GM12878 (cell line): ENCODE data around the gene HSD11B1L. TPM values are rescaled to one million over a fixed set of nuclear protein-coding genes. Genes with fewer than 3 reads are reported as not detected.

ENCODE experiments used
- ATAC-seq: fragments of 200-7000 bp; cut with Tn5 transposase; 3 replicates; pipeline ENCODE4 v1.9.1; 2020; ENCODE audit warnings: mild to moderate bottlenecking, moderate library complexity
- Bru-seq: library from RNA; stranded (reverse); fragments of 400-500 nt; gene quantifications from one replicate; lab custom pipeline; 2021; lab: Mats Ljungman, UMichigan
- BruChase-seq, 2 experiments: library from RNA; stranded (reverse); fragments of 400-500 nt; gene quantifications; one replicate each; lab custom pipeline; 2021; lab: Mats Ljungman, UMichigan
- BruUV-seq: library from RNA; stranded (reverse); fragments of 400-500 nt; replicated peaks from 2 replicates; lab custom pipeline; 2021; lab: Mats Ljungman, UMichigan
- CTCF ChIA-PET: fragments of 300-600 bp; sonication (Branson Sonifier 250); formaldehyde crosslinking; extraction: SDS; loops from one replicate; lab custom pipeline; 2021; ENCODE audit warnings: inconsistent platforms; lab: Yijun Ruan, JAX
- POLR2A ChIA-PET: fragments of 350-600 bp; formaldehyde crosslinking; extraction: SDS; loops from one replicate; lab custom pipeline; 2021; ENCODE audit warnings: inconsistent platforms; lab: Charles Lee
- RAD21 ChIA-PET: fragments of 300-600 bp; sonication (Branson Sonifier 250); formaldehyde crosslinking; loops from one replicate; lab custom pipeline; 2023; ENCODE audit warnings: antibody characterized with exemption; ENCODE audit not compliant: unreplicated experiment; lab: Charles Lee
- SMC1A ChIA-PET: fragments of 300-600 bp; sonication (Branson Sonifier 250); formaldehyde crosslinking; loops from one replicate; lab custom pipeline; 2023; ENCODE audit not compliant: unreplicated experiment, uncharacterized antibody; lab: Charles Lee
- DNase-seq: peaks from one replicate; pipeline ENCODE4 v3.0.0-alpha.2; 2011; ENCODE audit warnings: low read depth, low spot score
- FAIRE-seq: peaks from 3 replicates; lab custom pipeline; 2011; peaks lifted over from hg19 to GRCh38; lab: Jason Lieb, UNC
- H2AFZ ChIP-seq: 2 replicates; pipeline ENCODE4 v1.6.0; 2011; ENCODE audit warnings: low read depth, low read length, control low read depth; ENCODE audit not compliant: control insufficient read depth
- H3K27ac ChIP-seq: 2 replicates; pipeline ENCODE4 v1.5.1; 2011; ENCODE audit warnings: control low read depth; ENCODE audit not compliant: control insufficient read depth, insufficient read depth
- H3K27me3 ChIP-seq, 2 experiments: replicated peaks in 1 of 2; 2 replicates each; pipeline versions ENCODE4 v1.6.0 to v1.6.1; 2011; ENCODE audit warnings: low read length in 1 of 2; ENCODE audit not compliant: control insufficient read depth in 2 of 2, insufficient read depth in 2 of 2
- H3K36me3 ChIP-seq, 2 experiments: 2 replicates each; pipeline ENCODE4 v1.5.1; 2011; ENCODE audit warnings: low read length in 1 of 2; ENCODE audit not compliant: control insufficient read depth in 2 of 2, insufficient read depth in 2 of 2
- H3K4me1 ChIP-seq: 2 replicates; pipeline ENCODE4 v1.6.1; 2011; ENCODE audit warnings: mild to moderate bottlenecking, low read length, moderate library complexity, mixed read lengths; ENCODE audit not compliant: control insufficient read depth, insufficient read depth
- H3K4me2 ChIP-seq: 2 replicates; pipeline ENCODE4 v1.6.0; 2011; ENCODE audit warnings: control low read depth; ENCODE audit not compliant: control insufficient read depth, insufficient read depth
- H3K4me3 ChIP-seq: fragments of 200-600 bp; sonication (generic); 2 replicates; pipeline ENCODE4 v1.5.1; 2016
- H3K79me2 ChIP-seq: 2 replicates; pipeline ENCODE4 v1.6.0; 2011; ENCODE audit warnings: low read length; ENCODE audit not compliant: control insufficient read depth, insufficient read depth
- H3K9ac ChIP-seq: 2 replicates; pipeline ENCODE4 v1.8.0; 2011; ENCODE audit warnings: low read length, control low read depth, mixed read lengths; ENCODE audit not compliant: control insufficient read depth, insufficient read depth
- H3K9me3 ChIP-seq: replicated peaks from 3 replicates; pipeline ENCODE4 v1.5.1; 2011; ENCODE audit warnings: mild to moderate bottlenecking, low read length; ENCODE audit not compliant: control insufficient read depth, insufficient read depth
- H4K20me1 ChIP-seq: 2 replicates; pipeline ENCODE4 v1.6.0; 2011; ENCODE audit not compliant: control insufficient read depth, insufficient read depth
- CBFB ChIP-seq: IDR thresholded peaks from 2 replicates; pipeline ENCODE4 v1.6.1; 2016; ENCODE audit warnings: antibody characterized with exemption, low read depth
- CREM ChIP-seq: IDR thresholded peaks from 2 replicates; pipeline ENCODE4 v1.6.1; 2014; ENCODE audit warnings: antibody characterized with exemption, low read depth
- GATAD2B ChIP-seq: fragments of 450-650 bp; conservative IDR thresholded peaks from 2 replicates; pipeline ENCODE4 v1.6.1; 2017; ENCODE audit warnings: low read depth, mild to moderate bottlenecking, moderate library complexity
- IKZF1 ChIP-seq: fragments of 450-650 bp; conservative IDR thresholded peaks from 2 replicates; pipeline ENCODE4 v1.6.1; 2017; ENCODE audit warnings: antibody characterized with exemption, mild to moderate bottlenecking
- IRF4 ChIP-seq: IDR thresholded peaks from 2 replicates; pipeline ENCODE4 v1.6.1; 2011; ENCODE audit warnings: low read depth, low read length
- IRF5 ChIP-seq: fragments of 450-650 bp; IDR thresholded peaks from 2 replicates; pipeline ENCODE4 v1.6.1; 2017; ENCODE audit warnings: borderline replicate concordance
- PAX5 ChIP-seq: IDR thresholded peaks from 2 replicates; pipeline ENCODE4 v1.6.1; 2011; ENCODE audit warnings: low read depth, low read length, borderline replicate concordance
- PAX8 ChIP-seq: fragments of 450-650 bp; IDR thresholded peaks from 2 replicates; pipeline ENCODE4 v1.6.1; 2017; ENCODE audit warnings: mild to moderate bottlenecking, moderate library complexity
- RFX5 ChIP-seq: IDR thresholded peaks from 2 replicates; pipeline ENCODE4 v1.6.1; 2011; ENCODE audit warnings: low read depth, low read length, improper control_type of control experiment
- TAF1 ChIP-seq: IDR thresholded peaks from 2 replicates; pipeline ENCODE4 v1.6.1; 2011; ENCODE audit warnings: mild to moderate bottlenecking, low read depth, low read length, borderline replicate concordance
- TARDBP ChIP-seq: IDR thresholded peaks from 2 replicates; pipeline ENCODE4 v1.6.1; 2016; ENCODE audit warnings: borderline replicate concordance
- TCF12 ChIP-seq: IDR thresholded peaks from 2 replicates; pipeline ENCODE4 v1.6.1; 2011; ENCODE audit warnings: low read depth, mild to moderate bottlenecking, low read length
- ZBTB11 ChIP-seq: fragments of 450-650 bp; formaldehyde crosslinking; IDR thresholded peaks from 2 replicates; pipeline ENCODE4 v1.5.0; 2022; ENCODE audit warnings: mild to moderate bottlenecking, missing genetic modification characterization
- ZNF207 ChIP-seq: fragments of 450-650 bp; IDR thresholded peaks from 2 replicates; pipeline ENCODE4 v1.6.1; 2014; ENCODE audit warnings: antibody characterized with exemption, mild to moderate bottlenecking, borderline replicate concordance
- ZSCAN29 ChIP-seq: fragments of 450-650 bp; IDR thresholded peaks from 2 replicates; pipeline ENCODE4 v1.6.1; 2017; ENCODE audit warnings: mild to moderate bottlenecking, moderate library complexity
- WGBS: methylation state at CpG from one replicate; pipeline ENCODE4 v1.1.6; 2016; ENCODE audit warnings: low lambda C conversion rate; ENCODE audit not compliant: insufficient replicate concordance, insufficient coverage; ENCODE audit errors: missing lambda C conversion rate; 5-methylcytosine and 5-hydroxymethylcytosine counted together
- in situ Hi-C: fragments of 300-500 bp; cut with MboI; formaldehyde crosslinking; loops from 9 replicates; pipeline ENCODE4 v1.14.3; 2018; ENCODE audit warnings: mixed read lengths
- intact Hi-C: fragments of 100-400 bp; cut with micrococcal nuclease; formaldehyde crosslinking; loops from one replicate; pipeline ENCODE4 v1.14.2; 2022; ENCODE audit not compliant: unreplicated experiment
- long read RNA-seq, 2 experiments: library from polyadenylated mRNA; unstranded; transcript quantifications; one replicate each; pipeline ENCODE4 v2.0.0, GENCODE V29; 2019 to 2020
- polyA minus RNA-seq, 3 experiments: library from RNA; depleted of rRNA, polyadenylated mRNA; stranded (reverse); fragments of >200 nt; gene quantifications; 2 replicates each; pipeline ENCODE4 v1.2.3, GENCODE V29; 2011
- polyA plus RNA-seq, 11 experiments: library from polyadenylated mRNA; depleted of rRNA in 4 of 11; unstranded in 6 of 11; stranded (reverse) in 5 of 11; fragments of >200 nt; fragmentation: Nextera tagmentation in 4 of 11; fragmentation: Illumina TruSeq in 1 of 11; extraction: Ambion mirVana in 4 of 11; extraction: Trizol in 1 of 11; gene quantifications; 1 replicate in 1 of 11; 2 replicates in 10 of 11; pipeline versions ENCODE4 v1.2.1 to v1.2.3, GENCODE V29; 2011 to 2016; ENCODE audit warnings: inconsistent platforms in 2 of 11, missing spikeins in 2 of 11, low read depth in 1 of 11
- total RNA-seq, 4 experiments: library from RNA; depleted of rRNA in 3 of 4; stranded (reverse); fragments of >200 nt in 3 of 4; fragmentation: Illumina TruSeq in 1 of 4; extraction: Trizol in 1 of 4; gene quantifications; 2 replicates each; pipeline versions ENCODE4 v1.2.1 to v1.2.3, GENCODE V29; 2013 to 2021

HSD11B1L gene
- total RNA-seq (2013; cell fraction: nucleolus; rRNA removed), result 0.64 and 2.5 TPM in 2 replicates
- total RNA-seq (2014; rRNA removed), result 1.2 and 1.7 TPM in 2 replicates
- 0.49 and 0.55 TPM in 2 replicates for total RNA-seq (2014; rRNA removed; fragmentation: Illumina TruSeq; extraction: Trizol)
- 1.1 and 1.5 TPM in 2 replicates for total RNA-seq (2021)
- polyA plus RNA-seq (2011; ENCODE audit: low read depth), result 0.31 TPM
- polyA plus RNA-seq (2011; rRNA removed), result 0.84 TPM in 2 replicates
- polyA plus RNA-seq (2011; cell fraction: cytosol; rRNA removed), result 1.8 and 3.0 TPM in 2 replicates
- polyA plus RNA-seq (2011; cell fraction: nucleus; rRNA removed), result 1.4 and 2.1 TPM in 2 replicates
- polyA plus RNA-seq (2012), result 2.0 and 2.6 TPM in 2 replicates
- 0.29 TPM in 1 of 2 replicates, not detected in the other for polyA plus RNA-seq (2014; fragmentation: Illumina TruSeq; extraction: Trizol)
- polyA plus RNA-seq (2014; fragmentation: Nextera tagmentation; extraction: Ambion mirVana), result under 1 TPM in 1 of 2 experiments, not detected in 1; 0.35 TPM
- polyA plus RNA-seq (2014; rRNA removed), result 1.0 and 1.6 TPM in 2 replicates
- polyA plus RNA-seq (2016; fragmentation: Nextera tagmentation; extraction: Ambion mirVana), result 1 to 10 TPM; 1.1 to 1.8 TPM
- polyA minus RNA-seq (2011; rRNA and poly(A)+ RNA removed), result 0.29 and 0.52 TPM in 2 replicates
- polyA minus RNA-seq (2011; cell fraction: cytosol; rRNA and poly(A)+ RNA removed), result not detected in 2 replicates
- polyA minus RNA-seq (2011; cell fraction: nucleus; rRNA and poly(A)+ RNA removed), result 0.77 TPM in 1 of 2 replicates, not detected in the other
- Bru-seq, nascent RNA, result percentile 26 among the genes with signal in this experiment
- BruChase-seq, experiment 1, labeled RNA remaining after a 6-hour chase, result percentile 41 among the genes with signal in this experiment
- percentile 43 among the genes with signal in this experiment for BruChase-seq, experiment 2, labeled RNA remaining after a 2-hour chase
- long read RNA-seq, experiment 1, partial matches to known transcripts, result 1 of 3 reads
- long read RNA-seq, experiment 1, other reads (novel, unspliced or antisense), result 2 of 3 reads
- long read RNA-seq, experiment 2, result 0 reads

GRCh38 chr19:5680437-5681368 is at the start of gene HSD11B1L, which contains the start of gene MICOS13:
Gene HSD11B1L (plus strand): TSS chr19:5681027. CDS start chr19:5684833, 3,806 bp downstream.
Gene MICOS13 (minus strand): TSS chr19:5680516. CDS start chr19:5680486, 30 bp downstream.
- in situ Hi-C loops (loop anchor here (10.0 kb wide), 1 partner anchor 1436 kb away; the partner anchor contains the start of gene YJU2), intact Hi-C loops (no loop called here)
- ChIA-PET SMC1A (no interaction called here), RAD21 (no interaction called here), CTCF (no interaction called here), POLR2A (no interaction called here)
- DNase-seq, result peak; percentile 95
- Histone ChIP-seq H3K27me3 (no peaks in the 10 kb centered on the region), H4K20me1 (no peaks in the 10 kb centered on the region), H3K9me3 (no peaks in the 10 kb centered on the region), H2AFZ (peak within 1 kb of the TSS; percentile 99), H3K4me2 (peak within 1 kb of the TSS; percentile 97), H3K36me3 (no peaks in the 10 kb centered on the region; a peak in 1 of 4 replicates), H3K79me2 (peaks cover 12% of the 10 kb centered on the region), H3K4me3 (peak within 1 kb of the TSS; percentile 98), H3K27ac (peak within 1 kb of the TSS; percentile 46), H3K4me1 (peaks cover 5% of the 10 kb centered on the region; the same call in 1 of the 2 replicates), H3K9ac (peak within 1 kb of the TSS; percentile 81)
- FAIRE-seq, result peak; percentile 100
- no TSS peak for BruUV-seq
- ATAC-seq, result peak; percentile 98
- WGBS, result 4% methylated on average over 81 of the region's 94 CpGs
- TF ChIP-seq ZNF207 (peak; percentile 85; the same call in 1 of the 2 replicates), IKZF1 (peak; percentile 100), TAF1 (peak; percentile 40), CBFB (peak; percentile 84), ZSCAN29 (no peak), CREM (peak; percentile 96), PAX8 (no peak), IRF5 (0 out of 2 replicates have a peak, but pooled peaks have one; percentile 24), RFX5 (no peak), TARDBP (peak; percentile 79), TCF12 (peak; percentile 80), PAX5 (0 out of 2 replicates have a peak, but pooled peaks have one; percentile 45), GATAD2B (peak; percentile 75; the same call in 1 of the 2 replicates), ZBTB11 (CRISPR knock-in tag) (peak; percentile 47; the same call in 1 of the 2 replicates), IRF4 (0 out of 2 replicates have a peak, but pooled peaks have one; percentile 23)
